Measurements from ENCODE around the gene SRGAP3.

The SRGAP3 gene

GRCh38 chr3:8988791-8989558 lies 260.5 kb downstream of the SRGAP3 start:
- no peak for TF ChIP-seq ISL1 (CRISPR knock-in tag; IDR thresholded peaks at IDR 0.05)
- TF ChIP-seq ARNTL (CRISPR knock-in tag; IDR thresholded peaks at IDR 0.05; ENCODE audit: borderline replicate concordance, low read depth): no peak
- TF ChIP-seq TSHZ2 (CRISPR knock-in tag; IDR thresholded peaks at IDR 0.05): no peak
- TF ChIP-seq TCF4 (CRISPR knock-in tag; IDR thresholded peaks at IDR 0.05; ENCODE audit: borderline replicate concordance): no peak
- no peak for ATAC-seq

- TF ChIP-seq RARB (CRISPR knock-in tag; IDR thresholded peaks at IDR 0.05) (no peak), OSR1 (CRISPR knock-in tag; IDR thresholded peaks at IDR 0.05) (no peak), BACH2 (CRISPR knock-in tag; IDR thresholded peaks at IDR 0.05; ENCODE audit: borderline replicate concordance) (no peak), ZNF565 (CRISPR knock-in tag; conservative IDR thresholded peaks at IDR 0.05; ENCODE audit: low read depth) (no peak), SNAI2 (CRISPR knock-in tag; IDR thresholded peaks at IDR 0.05) (no peak), ESRRG (CRISPR knock-in tag; IDR thresholded peaks at IDR 0.05) (no peak), GLIS3 (CRISPR knock-in tag; IDR thresholded peaks at IDR 0.05) (no peak), ZFP3 (CRISPR knock-in tag; IDR thresholded peaks at IDR 0.05) (no peak), ZNF70 (CRISPR knock-in tag; IDR thresholded peaks at IDR 0.05) (no peak), TOX (CRISPR knock-in tag; IDR thresholded peaks at IDR 0.05; ENCODE audit: borderline replicate concordance) (no peak), CSDC2 (CRISPR knock-in tag; IDR thresholded peaks at IDR 0.05) (no peak), ARNTL (CRISPR knock-in tag; IDR thresholded peaks at IDR 0.05; ENCODE audit: borderline replicate concordance, low read depth) (no peak), ZFP30 (CRISPR knock-in tag; IDR thresholded peaks at IDR 0.05) (no peak), ZC3H10 (CRISPR knock-in tag; IDR thresholded peaks at IDR 0.05) (no peak), ISL1 (CRISPR knock-in tag; IDR thresholded peaks at IDR 0.05) (no peak), CSRNP3 (CRISPR knock-in tag; IDR thresholded peaks at IDR 0.05) (no peak), TCF4 (CRISPR knock-in tag; IDR thresholded peaks at IDR 0.05; ENCODE audit: borderline replicate concordance) (no peak), PATZ1 (CRISPR knock-in tag; IDR thresholded peaks at IDR 0.05; ENCODE audit: borderline replicate concordance) (no peak)
- TF ChIP-seq, protein P1, sequence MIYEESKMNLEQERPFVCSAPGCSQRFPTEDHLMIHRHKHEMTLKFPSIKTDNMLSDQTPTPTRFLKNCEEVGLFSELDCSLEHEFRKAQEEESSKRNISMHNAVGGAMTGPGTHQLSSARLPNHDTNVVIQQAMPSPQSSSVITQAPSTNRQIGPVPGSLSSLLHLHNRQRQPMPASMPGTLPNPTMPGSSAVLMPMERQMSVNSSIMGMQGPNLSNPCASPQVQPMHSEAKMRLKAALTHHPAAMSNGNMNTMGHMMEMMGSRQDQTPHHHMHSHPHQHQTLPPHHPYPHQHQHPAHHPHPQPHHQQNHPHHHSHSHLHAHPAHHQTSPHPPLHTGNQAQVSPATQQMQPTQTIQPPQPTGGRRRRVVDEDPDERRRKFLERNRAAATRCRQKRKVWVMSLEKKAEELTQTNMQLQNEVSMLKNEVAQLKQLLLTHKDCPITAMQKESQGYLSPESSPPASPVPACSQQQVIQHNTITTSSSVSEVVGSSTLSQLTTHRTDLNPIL (CRISPR knock-in tag; IDR thresholded peaks at IDR 0.05; ENCODE audit: low read depth): no peak
- TF ChIP-seq, protein P2, sequence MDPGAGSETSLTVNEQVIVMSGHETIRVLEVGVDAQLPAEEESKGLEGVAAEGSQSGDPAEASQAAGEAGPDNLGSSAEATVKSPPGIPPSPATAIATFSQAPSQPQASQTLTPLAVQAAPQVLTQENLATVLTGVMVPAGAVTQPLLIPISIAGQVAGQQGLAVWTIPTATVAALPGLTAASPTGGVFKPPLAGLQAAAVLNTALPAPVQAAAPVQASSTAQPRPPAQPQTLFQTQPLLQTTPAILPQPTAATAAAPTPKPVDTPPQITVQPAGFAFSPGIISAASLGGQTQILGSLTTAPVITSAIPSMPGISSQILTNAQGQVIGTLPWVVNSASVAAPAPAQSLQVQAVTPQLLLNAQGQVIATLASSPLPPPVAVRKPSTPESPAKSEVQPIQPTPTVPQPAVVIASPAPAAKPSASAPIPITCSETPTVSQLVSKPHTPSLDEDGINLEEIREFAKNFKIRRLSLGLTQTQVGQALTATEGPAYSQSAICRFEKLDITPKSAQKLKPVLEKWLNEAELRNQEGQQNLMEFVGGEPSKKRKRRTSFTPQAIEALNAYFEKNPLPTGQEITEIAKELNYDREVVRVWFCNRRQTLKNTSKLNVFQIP (CRISPR knock-in tag; IDR thresholded peaks at IDR 0.05; ENCODE audit: borderline replicate concordance, low read depth): no peak
- peak; percentile 13; the same call in 2 of the 3 replicates for ATAC-seq
Observed at GRCh38 chr3:8988384-8988655, 261.1 kb downstream of the SRGAP3 start.
